ENCODE data around the gene PCDHA1. TPM values are rescaled to one million over a fixed set of nuclear protein-coding genes. Genes with fewer than 3 reads are reported as not detected.
"Not testable (repeated sequence)": the region's sequence is repeated elsewhere in the genome, so short reads cannot be mapped to it uniquely, and the experiment has no call there.

PCDHA1 gene
- total RNA-seq, 2 experiments from 2014 or later, result not detected

DNA sequence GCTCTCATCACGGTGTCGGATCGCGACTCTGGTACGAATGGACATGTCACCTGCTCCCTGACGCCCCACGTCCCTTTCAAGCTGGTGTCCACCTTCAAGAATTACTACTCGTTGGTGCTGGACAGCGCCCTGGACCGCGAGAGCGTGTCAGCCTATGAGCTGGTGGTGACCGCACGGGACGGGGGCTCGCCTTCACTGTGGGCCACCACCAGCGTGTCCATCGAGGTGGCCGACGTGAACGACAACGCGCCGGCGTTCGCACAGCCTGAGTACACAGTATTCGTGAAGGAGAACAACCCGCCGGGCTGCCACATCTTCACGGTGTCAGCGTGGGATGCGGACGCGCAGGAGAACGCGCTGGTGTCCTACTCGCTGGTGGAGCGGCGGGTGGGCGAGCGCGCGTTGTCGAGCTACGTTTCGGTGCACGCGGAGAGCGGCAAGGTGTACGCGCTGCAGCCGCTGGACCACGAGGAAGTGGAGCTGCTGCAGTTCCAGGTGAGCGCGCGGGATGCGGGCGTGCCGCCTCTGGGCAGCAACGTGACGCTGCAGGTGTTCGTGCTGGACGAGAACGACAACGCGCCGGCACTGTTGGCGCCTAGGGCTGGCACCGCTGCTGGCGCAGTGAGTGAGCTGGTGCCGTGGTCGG, 10.3 kb downstream of the PCDHA1 start:
- H3K27ac Mint-ChIP-seq; DNase-seq; H3K4me3 Mint-ChIP-seq; CTCF ChIA-PET; H3K4me1 Mint-ChIP-seq (ENCODE audit: low read depth); intact Hi-C loops (cut with micrococcal nuclease): not testable (repeated sequence)
- Mint-ChIP-seq H3K27me3 (ENCODE audit: low read depth) (peaks cover 40% of the 10 kb centered on the region), H3K36me3 (ENCODE audit: low read depth) (peaks cover 15% of the 10 kb centered on the region), H3K9me3 (peaks cover 24% of the 10 kb centered on the region)

DNA sequence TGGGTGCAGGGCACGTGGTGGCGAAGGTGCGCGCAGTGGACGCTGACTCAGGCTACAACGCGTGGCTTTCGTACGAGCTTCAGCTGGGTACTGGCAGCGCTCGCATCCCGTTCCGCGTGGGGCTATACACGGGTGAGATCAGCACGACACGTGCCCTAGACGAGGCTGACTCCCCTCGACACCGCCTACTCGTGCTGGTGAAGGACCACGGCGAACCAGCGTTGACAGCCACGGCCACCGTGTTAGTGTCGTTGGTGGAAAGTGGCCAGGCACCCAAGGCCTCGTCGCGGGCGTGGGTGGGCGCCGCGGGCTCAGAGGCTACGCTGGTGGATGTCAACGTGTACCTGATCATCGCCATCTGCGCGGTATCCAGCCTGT, 10.8 kb downstream of the PCDHA1 start:
- H3K9me3 Mint-ChIP-seq, result peaks cover 27% of the 10 kb centered on the region
- H3K27me3 Mint-ChIP-seq (ENCODE audit: low read depth), result peaks cover 44% of the 10 kb centered on the region
- no peaks in the 10 kb centered on the region for H3K4me1 Mint-ChIP-seq (ENCODE audit: low read depth)
- CTCF ChIA-PET, result no interaction called here
- H3K36me3 Mint-ChIP-seq (ENCODE audit: low read depth), result peaks cover 16% of the 10 kb centered on the region
- H3K27ac Mint-ChIP-seq, result no peak overlapping the region
- no peak overlapping the region for H3K4me3 Mint-ChIP-seq
- intact Hi-C loops (cut with micrococcal nuclease), result no loop called here
- no peak for DNase-seq

DNA sequence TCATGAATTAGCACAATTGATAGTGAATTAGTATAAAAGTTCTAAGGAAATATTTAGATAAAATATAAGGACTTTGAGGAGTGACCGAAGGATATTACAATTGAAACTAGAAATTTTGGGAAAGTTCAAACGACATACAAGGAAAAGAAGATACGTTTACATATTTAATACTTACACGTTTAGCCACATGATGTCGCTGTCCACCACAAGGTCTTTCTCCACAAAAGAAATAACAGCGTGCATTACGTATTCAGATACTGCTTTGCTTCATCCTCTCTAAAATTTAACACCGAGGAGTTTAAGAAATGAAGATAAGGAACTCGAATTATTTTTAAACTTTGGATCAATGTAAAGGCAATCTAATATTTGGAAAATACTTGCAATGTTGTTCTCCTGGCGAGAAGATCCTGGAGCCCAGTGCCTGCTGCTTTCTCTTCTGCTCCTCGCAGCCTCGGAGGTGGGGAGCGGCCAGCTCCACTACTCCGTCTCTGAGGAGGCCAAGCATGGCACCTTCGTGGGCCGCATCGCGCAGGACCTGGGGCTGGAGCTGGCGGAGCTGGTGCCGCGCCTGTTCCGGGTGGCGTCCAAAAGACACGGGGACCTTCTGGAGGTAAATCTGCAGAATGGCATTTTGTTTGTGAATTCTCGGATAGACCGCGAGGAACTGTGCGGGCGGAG, 15.0 kb downstream of the PCDHA1 start, which contains the start of gene PCDHA3:
TSS of gene PCDHA3 (plus strand) at position 242 of the 678 bp plus-strand sequence.
- H3K4me3 Mint-ChIP-seq, result no peak within 1 kb of the TSS
- no peak within 1 kb of the TSS for H3K27ac Mint-ChIP-seq
- peaks cover 28% of the 10 kb centered on the region for H3K9me3 Mint-ChIP-seq
- no peak for DNase-seq
- CTCF ChIA-PET, result no interaction called here
- intact Hi-C loops (cut with micrococcal nuclease), result no loop called here
- H3K27me3 Mint-ChIP-seq (ENCODE audit: low read depth), result peaks cover 38% of the 10 kb centered on the region
- peaks cover 10% of the 10 kb centered on the region for H3K36me3 Mint-ChIP-seq (ENCODE audit: low read depth)
- H3K4me1 Mint-ChIP-seq (ENCODE audit: low read depth), result no peaks in the 10 kb centered on the region

DNA sequence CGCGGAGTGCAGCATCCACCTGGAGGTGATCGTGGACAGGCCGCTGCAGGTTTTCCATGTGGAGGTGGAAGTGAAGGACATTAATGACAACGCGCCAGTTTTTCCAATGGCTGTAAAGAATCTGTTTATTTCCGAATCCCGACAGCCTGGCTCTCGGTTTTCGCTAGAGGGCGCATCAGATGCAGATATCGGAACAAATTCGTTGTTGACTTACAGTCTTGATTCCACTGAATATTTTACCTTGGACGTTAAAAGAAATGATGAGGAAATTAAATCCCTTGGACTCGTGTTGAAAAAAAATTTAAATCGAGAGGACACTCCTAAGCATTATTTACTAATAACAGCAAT, 15.5 kb downstream of the PCDHA1 start:
- Mint-ChIP-seq H3K27ac (no peak overlapping the region), H3K4me1 (ENCODE audit: low read depth) (no peaks in the 10 kb centered on the region), H3K27me3 (ENCODE audit: low read depth) (peaks cover 41% of the 10 kb centered on the region), H3K36me3 (ENCODE audit: low read depth) (peaks cover 10% of the 10 kb centered on the region), H3K9me3 (peaks cover 28% of the 10 kb centered on the region), H3K4me3 (no peak overlapping the region)
- intact Hi-C loops (cut with micrococcal nuclease), result no loop called here
- no peak for DNase-seq
- CTCF ChIA-PET, result no interaction called here

DNA sequence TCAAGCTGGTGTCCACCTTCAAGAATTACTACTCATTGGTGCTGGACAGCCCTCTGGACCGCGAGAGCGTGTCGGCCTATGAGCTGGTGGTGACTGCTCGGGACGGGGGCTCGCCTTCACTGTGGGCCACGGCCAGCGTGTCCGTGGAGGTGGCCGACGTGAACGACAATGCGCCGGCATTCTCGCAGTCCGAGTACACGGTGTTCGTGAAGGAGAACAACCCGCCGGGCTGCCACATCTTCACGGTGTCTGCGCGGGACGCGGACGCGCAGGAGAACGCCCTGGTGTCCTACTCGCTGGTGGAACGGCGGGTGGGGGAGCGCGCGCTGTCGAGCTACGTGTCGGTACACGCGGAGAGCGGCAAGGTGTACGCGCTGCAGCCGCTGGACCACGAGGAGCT, 16.4 kb downstream of the PCDHA1 start:
- DNase-seq; H3K27ac Mint-ChIP-seq; intact Hi-C loops (cut with micrococcal nuclease); H3K4me1 Mint-ChIP-seq (ENCODE audit: low read depth); H3K4me3 Mint-ChIP-seq: not testable (repeated sequence)
- H3K36me3 Mint-ChIP-seq (ENCODE audit: low read depth), result peaks cover 11% of the 10 kb centered on the region
- H3K9me3 Mint-ChIP-seq, result peaks cover 27% of the 10 kb centered on the region
- H3K27me3 Mint-ChIP-seq (ENCODE audit: low read depth), result peaks cover 46% of the 10 kb centered on the region
- CTCF ChIA-PET, result interaction anchor here (0.7 kb wide), 1 partner anchor 10 kb away, joined by 3 read pairs; no protein-coding TSS in a partner anchor

DNA sequence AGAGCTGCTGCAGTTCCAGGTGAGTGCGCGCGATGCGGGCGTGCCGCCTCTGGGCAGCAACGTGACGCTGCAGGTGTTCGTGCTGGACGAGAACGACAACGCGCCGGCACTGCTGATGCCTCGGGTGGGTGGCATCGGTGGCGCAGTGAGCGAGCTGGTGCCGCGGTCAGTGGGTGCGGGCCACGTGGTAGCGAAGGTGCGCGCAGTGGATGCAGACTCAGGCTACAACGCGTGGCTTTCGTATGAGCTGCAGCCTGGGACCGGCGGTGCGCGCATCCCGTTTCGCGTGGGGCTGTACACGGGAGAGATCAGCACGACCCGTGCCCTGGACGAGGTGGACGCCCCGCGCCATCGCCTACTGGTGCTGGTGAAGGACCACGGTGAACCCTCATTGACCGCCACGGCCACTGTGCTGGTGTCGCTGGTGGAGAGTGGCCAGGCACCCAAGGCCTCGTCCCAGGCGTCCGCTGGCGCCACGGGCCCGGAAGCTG, 16.9 kb downstream of the PCDHA1 start:
- H3K4me1 Mint-ChIP-seq (ENCODE audit: low read depth), result no peaks in the 10 kb centered on the region
- H3K9me3 Mint-ChIP-seq, result peaks cover 30% of the 10 kb centered on the region
- no peak for DNase-seq
- intact Hi-C loops (cut with micrococcal nuclease), result no loop called here
- H3K27me3 Mint-ChIP-seq (ENCODE audit: low read depth), result peaks cover 48% of the 10 kb centered on the region
- CTCF ChIA-PET, result interaction anchor here (0.7 kb wide), 1 partner anchor 10 kb away, joined by 3 read pairs; no protein-coding TSS in a partner anchor
- no peak overlapping the region for H3K27ac Mint-ChIP-seq
- no peak overlapping the region for H3K4me3 Mint-ChIP-seq
- H3K36me3 Mint-ChIP-seq (ENCODE audit: low read depth), result peaks cover 11% of the 10 kb centered on the region

DNA sequence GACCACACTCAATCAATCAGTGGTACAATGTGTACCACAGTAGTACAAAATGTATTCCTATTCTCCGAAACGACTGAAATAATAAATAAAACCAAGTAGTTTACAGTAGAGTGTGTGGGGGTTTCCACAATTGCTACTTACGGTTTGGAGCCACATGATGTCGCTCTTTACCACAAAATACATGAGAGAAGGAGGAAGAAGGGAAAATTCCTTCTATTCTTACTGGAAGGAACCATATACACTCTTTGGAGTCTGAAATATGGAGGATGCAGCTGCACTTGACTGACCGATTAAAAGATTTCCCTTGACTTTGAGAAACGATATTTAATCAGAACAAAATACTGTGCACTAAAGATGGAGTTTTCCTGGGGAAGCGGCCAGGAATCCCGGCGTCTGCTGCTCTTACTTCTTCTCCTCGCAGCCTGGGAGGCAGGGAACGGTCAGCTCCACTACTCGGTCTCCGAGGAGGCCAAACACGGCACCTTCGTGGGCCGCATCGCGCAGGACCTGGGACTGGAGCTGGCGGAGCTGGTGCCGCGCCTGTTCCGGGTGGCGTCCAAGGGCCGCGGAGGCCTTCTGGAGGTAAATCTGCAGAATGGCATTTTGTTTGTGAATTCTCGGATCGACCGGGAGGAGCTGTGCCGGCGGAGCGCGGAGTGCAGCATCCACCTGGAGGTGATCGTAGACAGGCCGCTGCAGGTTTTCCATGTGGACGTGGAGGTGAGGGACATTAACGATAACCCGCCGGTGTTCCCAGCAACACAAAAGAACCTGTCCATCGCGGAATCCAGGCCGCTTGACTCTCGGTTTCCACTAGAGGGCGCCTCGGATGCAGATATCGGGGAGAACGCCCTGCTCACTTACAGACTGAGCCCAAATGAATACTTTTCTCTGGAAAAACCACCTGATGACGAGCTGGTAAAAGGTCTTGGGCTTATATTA, 21.2 kb downstream of the PCDHA1 start, which contains the start of gene PCDHA4:
TSS of gene PCDHA4 (plus strand) at position 235 of the 942 bp plus-strand sequence.
- H3K27me3 Mint-ChIP-seq (ENCODE audit: low read depth), result peaks cover 36% of the 10 kb centered on the region
- intact Hi-C loops (cut with micrococcal nuclease), result no loop called here
- peaks cover 32% of the 10 kb centered on the region for H3K9me3 Mint-ChIP-seq
- no peaks in the 10 kb centered on the region for H3K4me1 Mint-ChIP-seq (ENCODE audit: low read depth)
- CTCF ChIA-PET, result interaction anchor here (0.6 to 1.3 kb wide), 4 partner anchors 8 to 14 kb away, joined by 3 to 4 read pairs (median 4); no protein-coding TSS in a partner anchor
- DNase-seq, result peak; percentile 31
- H3K36me3 Mint-ChIP-seq (ENCODE audit: low read depth), result peaks cover 6% of the 10 kb centered on the region
- H3K27ac Mint-ChIP-seq, result no peak within 1 kb of the TSS
- H3K4me3 Mint-ChIP-seq, result no peak within 1 kb of the TSS

DNA sequence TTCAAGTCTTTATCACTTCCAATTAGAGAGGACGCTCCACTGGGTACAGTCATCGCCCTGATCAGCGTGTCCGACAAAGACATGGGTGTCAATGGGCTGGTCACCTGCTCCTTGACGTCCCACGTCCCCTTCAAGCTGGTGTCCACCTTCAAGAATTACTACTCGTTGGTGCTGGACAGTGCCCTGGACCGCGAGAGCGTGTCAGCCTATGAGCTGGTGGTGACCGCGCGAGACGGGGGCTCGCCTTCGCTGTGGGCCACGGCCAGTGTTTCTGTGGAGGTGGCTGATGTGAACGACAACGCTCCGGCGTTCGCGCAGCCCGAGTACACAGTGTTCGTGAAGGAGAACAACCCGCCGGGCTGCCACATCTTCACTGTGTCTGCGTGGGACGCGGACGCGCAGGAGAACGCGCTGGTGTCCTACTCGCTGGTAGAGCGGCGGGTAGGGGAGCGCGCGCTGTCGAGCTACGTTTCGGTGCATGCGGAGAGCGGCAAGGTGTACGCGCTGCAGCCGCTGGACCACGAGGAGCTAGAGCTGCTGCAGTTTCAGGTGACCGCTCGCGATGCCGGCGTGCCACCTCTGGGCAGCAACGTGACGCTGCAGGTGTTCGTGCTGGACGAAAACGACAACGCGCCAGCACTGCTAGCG, 22.4 kb downstream of the PCDHA1 start:
- H3K4me1 Mint-ChIP-seq (ENCODE audit: low read depth); H3K27ac Mint-ChIP-seq; H3K4me3 Mint-ChIP-seq; intact Hi-C loops (cut with micrococcal nuclease); DNase-seq; H3K36me3 Mint-ChIP-seq (ENCODE audit: low read depth): not testable (repeated sequence)
- peaks cover 35% of the 10 kb centered on the region for H3K9me3 Mint-ChIP-seq
- CTCF ChIA-PET, result interaction anchor here (0.7 to 1.0 kb wide), 2 partner anchors 9 to 10 kb away, joined by 3 to 4 read pairs; no protein-coding TSS in a partner anchor
- peaks cover 38% of the 10 kb centered on the region for H3K27me3 Mint-ChIP-seq (ENCODE audit: low read depth)

DNA sequence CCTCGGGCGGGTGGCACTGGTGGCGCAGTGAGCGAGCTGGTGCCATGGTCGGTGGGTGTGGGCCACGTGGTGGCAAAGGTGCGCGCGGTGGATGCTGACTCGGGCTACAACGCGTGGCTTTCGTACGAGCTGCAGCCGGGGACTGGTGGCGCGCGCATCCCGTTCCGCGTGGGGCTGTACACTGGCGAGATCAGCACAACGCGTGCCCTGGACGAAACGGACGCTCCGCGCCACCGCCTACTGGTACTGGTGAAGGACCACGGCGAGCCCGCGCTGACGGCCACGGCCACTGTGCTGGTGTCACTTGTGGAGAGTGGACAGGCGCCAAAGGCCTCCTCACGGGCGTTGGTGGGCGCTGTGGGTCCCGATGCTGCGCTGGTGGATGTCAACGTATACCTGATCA, 22.9 kb downstream of the PCDHA1 start:
- CTCF ChIA-PET, result no interaction called here
- DNase-seq, result no peak
- Mint-ChIP-seq H3K27ac (no peak overlapping the region), H3K4me3 (no peak overlapping the region), H3K4me1 (ENCODE audit: low read depth) (no peaks in the 10 kb centered on the region), H3K27me3 (ENCODE audit: low read depth) (peaks cover 36% of the 10 kb centered on the region), H3K36me3 (ENCODE audit: low read depth) (peaks cover 4% of the 10 kb centered on the region), H3K9me3 (peaks cover 31% of the 10 kb centered on the region)
- intact Hi-C loops (cut with micrococcal nuclease), result no loop called here

DNA sequence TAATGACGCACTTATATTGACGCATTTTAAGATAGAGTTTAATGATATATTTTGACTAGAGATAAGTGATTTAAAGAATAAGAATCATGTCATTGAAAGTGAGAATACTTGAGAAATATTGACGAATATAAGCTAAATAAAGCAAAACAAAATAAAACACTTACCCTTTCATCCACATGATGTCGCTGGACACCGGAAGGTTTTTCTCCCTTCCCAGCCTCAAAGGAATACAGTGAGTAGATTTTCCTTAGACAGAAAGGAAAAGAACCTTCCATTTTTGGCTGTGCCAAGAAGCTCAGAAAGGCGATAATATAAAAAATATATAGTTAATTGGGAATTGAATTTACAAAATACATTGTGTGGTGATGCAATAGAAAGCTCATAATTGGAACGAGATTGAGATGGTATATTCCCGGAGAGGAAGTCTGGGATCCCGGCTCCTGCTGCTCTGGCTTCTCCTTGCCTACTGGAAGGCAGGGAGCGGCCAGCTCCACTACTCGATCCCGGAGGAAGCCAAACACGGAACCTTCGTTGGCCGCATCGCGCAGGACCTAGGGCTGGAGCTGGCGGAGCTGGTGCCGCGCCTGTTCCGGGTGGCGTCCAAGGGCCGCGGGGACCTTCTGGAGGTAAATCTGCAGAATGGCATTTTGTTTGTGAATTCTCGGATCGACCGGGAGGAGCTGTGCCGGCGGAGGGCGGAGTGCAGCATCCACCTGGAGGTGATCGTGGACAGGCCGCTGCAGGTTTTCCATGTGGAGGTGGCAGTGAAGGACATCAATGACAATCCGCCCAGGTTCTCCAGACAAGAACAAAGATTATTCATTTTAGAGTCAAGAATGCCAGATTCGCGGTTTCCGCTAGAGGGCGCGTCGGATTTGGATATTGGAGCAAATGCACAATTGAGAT, 35.7 kb downstream of the PCDHA1 start, which contains the start of gene PCDHA5:
TSS of gene PCDHA5 (plus strand) at position 239 of the 906 bp plus-strand sequence.
- peak; percentile 57 for DNase-seq
- Mint-ChIP-seq H3K9me3 (peaks cover 6% of the 10 kb centered on the region), H3K4me3 (no peak within 1 kb of the TSS), H3K27ac (no peak within 1 kb of the TSS), H3K27me3 (ENCODE audit: low read depth) (peaks cover 25% of the 10 kb centered on the region), H3K36me3 (ENCODE audit: low read depth) (peaks cover 5% of the 10 kb centered on the region), H3K4me1 (ENCODE audit: low read depth) (no peaks in the 10 kb centered on the region)
- intact Hi-C loops (cut with micrococcal nuclease), result loop anchor here (5.0 kb wide), 1 partner anchor 221 kb away; no protein-coding TSS in a partner anchor
- CTCF ChIA-PET, result interaction anchor here (0.6 to 1.4 kb wide), 6 partner anchors 9 to 554 kb away, joined by 3 read pairs; partner anchors contain the start of gene PCDHB1

DNA sequence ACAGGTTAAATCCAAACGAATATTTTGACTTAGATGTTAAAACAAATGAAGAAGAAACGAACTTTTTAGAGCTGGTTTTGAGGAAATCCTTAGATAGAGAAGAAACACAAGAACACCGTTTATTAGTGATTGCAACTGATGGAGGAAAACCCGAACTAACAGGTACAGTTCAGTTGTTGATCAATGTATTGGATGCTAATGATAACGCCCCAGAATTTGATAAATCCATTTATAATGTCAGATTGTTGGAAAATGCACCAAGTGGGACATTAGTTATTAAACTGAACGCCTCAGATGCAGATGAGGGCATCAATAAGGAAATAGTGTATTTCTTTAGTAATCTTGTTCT, 36.3 kb downstream of the PCDHA1 start:
- intact Hi-C loops (cut with micrococcal nuclease), result loop anchor here (5.0 kb wide), 1 partner anchor 220 kb away; no protein-coding TSS in a partner anchor
- H3K9me3 Mint-ChIP-seq, result peaks cover 8% of the 10 kb centered on the region
- H3K4me1 Mint-ChIP-seq (ENCODE audit: low read depth), result no peaks in the 10 kb centered on the region
- CTCF ChIA-PET, result interaction anchor here (0.6 to 1.4 kb wide), 2 partner anchors 10 to 71 kb away, joined by 3 read pairs; no protein-coding TSS in a partner anchor
- H3K27me3 Mint-ChIP-seq (ENCODE audit: low read depth), result peaks cover 29% of the 10 kb centered on the region
- no peak overlapping the region for H3K27ac Mint-ChIP-seq
- H3K36me3 Mint-ChIP-seq (ENCODE audit: low read depth), result peaks cover 7% of the 10 kb centered on the region
- DNase-seq, result no peak
- no peak overlapping the region for H3K4me3 Mint-ChIP-seq

All from activated naive CD4-positive, alpha-beta T cell treated with anti-CD3 and anti-CD28 coated beads for 36 hours (primary cell).